MM.1S (cell line): Measurements from ENCODE around the gene ENG.
A peak's percentile ranks its signal among the peaks of the same experiment; 100 is the strongest.

Experiments
- DNase-seq: peaks from one replicate; pipeline ENCODE4 v3.0.0-alpha.2; 2015
- H2AFZ ChIP-seq: fragments of 300-600 bp; sonication (generic); 2 replicates; pipeline ENCODE4 v1.6.0; 2016; ENCODE audit warnings: antibody characterized with exemption, low read length
- H3F3A ChIP-seq: fragments of 300-600 bp; sonication (generic); 2 replicates; pipeline ENCODE4 v1.6.1; 2016; ENCODE audit warnings: mild to moderate bottlenecking, antibody characterized with exemption, low read length, moderate library complexity, mixed read lengths; ENCODE audit not compliant: insufficient read depth
- H3K27ac ChIP-seq: fragments of 300-600 bp; sonication (generic); 2 replicates; pipeline ENCODE4 v1.5.1; 2016; ENCODE audit warnings: mild to moderate bottlenecking, low read length
- H3K27me3 ChIP-seq: fragments of 300-600 bp; sonication (generic); replicated peaks from 2 replicates; pipeline ENCODE4 v1.6.0; 2016; ENCODE audit warnings: low read length; ENCODE audit not compliant: insufficient read depth
- H3K36me3 ChIP-seq: fragments of 300-600 bp; sonication (generic); replicated peaks from 2 replicates; pipeline ENCODE4 v1.6.1; 2016; ENCODE audit warnings: mild to moderate bottlenecking, low read length, mixed read lengths; ENCODE audit not compliant: insufficient read depth
- H3K4me1 ChIP-seq: fragments of 300-600 bp; sonication (generic); 2 replicates; pipeline ENCODE4 v1.6.1; 2016; ENCODE audit warnings: low read length, mixed read lengths
- H3K4me2 ChIP-seq: fragments of 300-600 bp; sonication (generic); 2 replicates; pipeline ENCODE4 v1.6.0; 2016; ENCODE audit warnings: low read depth, low read length
- H3K4me3 ChIP-seq: fragments of 300-600 bp; sonication (generic); 2 replicates; pipeline ENCODE4 v1.5.1; 2016; ENCODE audit warnings: low read length, mixed read lengths
- H3K79me2 ChIP-seq: fragments of 300-600 bp; sonication (generic); 2 replicates; pipeline ENCODE4 v1.6.1; 2016; ENCODE audit warnings: mixed run types, low read length, mixed read lengths
- H3K9ac ChIP-seq: fragments of 300-600 bp; sonication (generic); 2 replicates; pipeline ENCODE4 v1.6.1; 2016; ENCODE audit warnings: low read length, mixed read lengths
- H3K9me2 ChIP-seq: fragments of 300-600 bp; sonication (generic); replicated peaks from 2 replicates; pipeline ENCODE4 v1.6.1; 2016; ENCODE audit warnings: mild to moderate bottlenecking, low read length, mixed read lengths; ENCODE audit not compliant: insufficient read depth
- H3K9me3 ChIP-seq: fragments of 300-600 bp; sonication (generic); replicated peaks from 2 replicates; pipeline ENCODE4 v1.6.1; 2016; ENCODE audit warnings: mild to moderate bottlenecking, low read length, mixed read lengths; ENCODE audit not compliant: insufficient read depth
- H4K20me1 ChIP-seq: fragments of 300-600 bp; sonication (generic); 2 replicates; pipeline ENCODE4 v1.6.1; 2016; ENCODE audit warnings: mild to moderate bottlenecking, low read length, moderate library complexity, mixed read lengths; ENCODE audit not compliant: insufficient read depth
- EZH2 ChIP-seq: fragments of 300-600 bp; sonication (generic); optimal IDR thresholded peaks from 2 replicates; pipeline ENCODE3; 2017; ENCODE audit warnings: low read depth, mild to moderate bottlenecking, antibody characterized with exemption, low read length, mixed read lengths
- EZH2phosphoT487 ChIP-seq: fragments of 300-600 bp; sonication (generic); IDR thresholded peaks from 2 replicates; pipeline ENCODE4 v1.6.1; 2018; ENCODE audit warnings: antibody characterized with exemption, low read length
- TF ChIP-seq, protein P1 (sequence below): fragments of 300-600 bp; sonication (generic); IDR thresholded peaks from 2 replicates; pipeline ENCODE4 v1.5.1; 2016; ENCODE audit warnings: antibody characterized with exemption, low read length, mixed read lengths

The ENG gene

DNA sequence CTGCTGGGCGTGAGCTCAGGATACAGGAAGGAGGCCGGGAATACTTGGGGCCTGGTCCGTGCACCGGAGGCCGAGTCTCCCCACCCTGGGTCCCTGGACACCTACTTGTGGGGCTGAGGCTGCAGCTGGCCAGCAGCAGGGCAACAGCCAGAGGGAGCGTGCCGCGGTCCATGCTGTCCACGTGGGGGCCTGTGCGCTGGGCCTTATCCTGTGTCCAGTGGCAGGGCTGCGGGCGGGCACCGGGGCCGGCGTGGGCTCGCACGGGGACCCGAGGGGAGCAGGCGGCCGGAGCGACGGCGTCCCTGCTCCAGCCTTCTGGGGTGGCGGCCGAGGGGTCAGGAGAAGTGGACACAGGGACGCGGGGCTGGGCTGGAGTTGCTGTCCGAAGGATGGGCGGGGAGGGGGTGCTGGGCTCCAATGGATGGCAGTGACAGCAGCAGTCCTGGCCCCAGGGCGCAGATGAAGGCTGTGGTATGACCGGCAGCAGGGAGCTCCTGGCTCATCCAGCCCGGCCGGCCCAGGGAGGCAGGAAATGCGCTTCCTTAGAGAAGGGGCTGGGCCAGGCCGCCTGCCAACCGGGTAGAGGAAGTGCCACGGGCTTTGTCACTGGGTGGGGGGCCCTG is at the start of gene ENG:
Gene ENG, minus strand, starts transcription at position 475 of the 623 bp plus-strand sequence. Its CDS starts 303 bp downstream, at position 172.
- H2AFZ ChIP-seq, result no peak within 1 kb of the TSS
- H3K4me1 ChIP-seq, result no peaks in the 10 kb centered on the region
- no peaks in the 10 kb centered on the region for H3K36me3 ChIP-seq
- no peak for DNase-seq
- H3K9ac ChIP-seq, result no peak within 1 kb of the TSS
- TF ChIP-seq EZH2phosphoT487, result no peak
- TF ChIP-seq EZH2, result no peak
- TF ChIP-seq, protein P1, sequence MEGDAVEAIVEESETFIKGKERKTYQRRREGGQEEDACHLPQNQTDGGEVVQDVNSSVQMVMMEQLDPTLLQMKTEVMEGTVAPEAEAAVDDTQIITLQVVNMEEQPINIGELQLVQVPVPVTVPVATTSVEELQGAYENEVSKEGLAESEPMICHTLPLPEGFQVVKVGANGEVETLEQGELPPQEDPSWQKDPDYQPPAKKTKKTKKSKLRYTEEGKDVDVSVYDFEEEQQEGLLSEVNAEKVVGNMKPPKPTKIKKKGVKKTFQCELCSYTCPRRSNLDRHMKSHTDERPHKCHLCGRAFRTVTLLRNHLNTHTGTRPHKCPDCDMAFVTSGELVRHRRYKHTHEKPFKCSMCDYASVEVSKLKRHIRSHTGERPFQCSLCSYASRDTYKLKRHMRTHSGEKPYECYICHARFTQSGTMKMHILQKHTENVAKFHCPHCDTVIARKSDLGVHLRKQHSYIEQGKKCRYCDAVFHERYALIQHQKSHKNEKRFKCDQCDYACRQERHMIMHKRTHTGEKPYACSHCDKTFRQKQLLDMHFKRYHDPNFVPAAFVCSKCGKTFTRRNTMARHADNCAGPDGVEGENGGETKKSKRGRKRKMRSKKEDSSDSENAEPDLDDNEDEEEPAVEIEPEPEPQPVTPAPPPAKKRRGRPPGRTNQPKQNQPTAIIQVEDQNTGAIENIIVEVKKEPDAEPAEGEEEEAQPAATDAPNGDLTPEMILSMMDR, result no peak
- H3K9me2 ChIP-seq, result no peaks in the 10 kb centered on the region
- no peak within 1 kb of the TSS for H3K4me3 ChIP-seq
- H3K9me3 ChIP-seq, result no peaks in the 10 kb centered on the region
- no peaks in the 10 kb centered on the region for H3K79me2 ChIP-seq
- no peaks in the 10 kb centered on the region for H3F3A ChIP-seq
- H4K20me1 ChIP-seq, result no peaks in the 10 kb centered on the region
- no peak within 1 kb of the TSS for H3K4me2 ChIP-seq
- peaks cover under 1% of the 10 kb centered on the region; the same call in 1 of the 2 replicates for H3K27me3 ChIP-seq
- H3K27ac ChIP-seq, result no peak within 1 kb of the TSS

DNA sequence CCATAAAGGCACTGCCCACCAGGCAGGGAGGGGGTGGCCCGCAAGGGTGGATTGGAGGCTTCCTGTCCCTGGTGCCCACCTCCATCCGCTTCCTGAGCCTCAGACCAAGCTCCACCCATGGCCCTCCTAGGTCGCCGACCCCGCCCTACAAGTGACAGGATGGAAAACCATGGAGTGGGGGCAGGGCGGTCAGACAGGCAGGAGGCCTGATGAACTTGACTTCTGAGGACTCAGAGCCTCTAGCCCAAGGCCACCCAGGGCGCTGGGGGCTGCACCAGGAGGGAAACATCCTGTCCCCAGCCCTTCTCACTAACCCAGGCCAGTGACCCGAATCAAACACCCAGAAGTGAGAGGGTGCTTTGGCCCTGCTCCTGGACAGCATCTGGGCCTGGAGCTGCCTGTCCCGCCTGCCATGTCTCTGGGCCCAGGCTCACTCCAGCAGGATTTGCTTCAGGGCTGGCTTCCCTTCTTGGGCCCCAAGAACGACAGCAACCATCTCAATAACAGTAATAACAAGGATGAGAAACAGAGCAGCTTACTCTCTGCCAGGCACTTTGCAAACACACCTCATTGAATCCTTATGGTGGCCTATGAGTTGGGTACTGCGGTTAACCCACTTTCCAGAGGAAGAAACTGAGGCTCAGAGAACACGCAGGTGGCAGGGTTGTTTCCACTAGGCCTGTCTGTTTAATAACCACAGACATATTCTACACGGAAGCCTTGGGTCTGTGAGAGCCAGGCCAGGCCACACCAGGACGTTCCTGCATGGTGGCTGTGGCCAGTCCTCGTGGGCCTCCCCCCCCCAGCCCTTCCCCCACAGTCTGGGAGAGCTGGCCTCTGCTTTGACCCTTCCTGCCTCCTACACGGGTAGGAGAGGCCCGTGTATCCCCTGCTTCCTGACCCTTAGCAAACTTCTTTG is 49.4 kb upstream of the ENG start:
- Histone ChIP-seq H3K4me1 (no peaks in the 10 kb centered on the region; the same call in 1 of the 2 replicates), H3K9me2 (no peaks in the 10 kb centered on the region), H2AFZ (no peak overlapping the region), H3K27ac (no peak overlapping the region), H3K36me3 (peaks cover 7% of the 10 kb centered on the region; the same call in 1 of the 2 replicates), H3F3A (no peaks in the 10 kb centered on the region), H3K9me3 (no peaks in the 10 kb centered on the region), H3K4me3 (no peak overlapping the region), H3K79me2 (0 out of 2 replicates have a peak, but pooled peaks cover 6% of the 10 kb centered on the region), H4K20me1 (no peaks in the 10 kb centered on the region), H3K4me2 (no peak overlapping the region), H3K9ac (no peak overlapping the region), H3K27me3 (no peaks in the 10 kb centered on the region)
- no peak for DNase-seq
- TF ChIP-seq EZH2phosphoT487 (no peak), EZH2 (no peak)
- TF ChIP-seq, protein P1, result no peak

DNA sequence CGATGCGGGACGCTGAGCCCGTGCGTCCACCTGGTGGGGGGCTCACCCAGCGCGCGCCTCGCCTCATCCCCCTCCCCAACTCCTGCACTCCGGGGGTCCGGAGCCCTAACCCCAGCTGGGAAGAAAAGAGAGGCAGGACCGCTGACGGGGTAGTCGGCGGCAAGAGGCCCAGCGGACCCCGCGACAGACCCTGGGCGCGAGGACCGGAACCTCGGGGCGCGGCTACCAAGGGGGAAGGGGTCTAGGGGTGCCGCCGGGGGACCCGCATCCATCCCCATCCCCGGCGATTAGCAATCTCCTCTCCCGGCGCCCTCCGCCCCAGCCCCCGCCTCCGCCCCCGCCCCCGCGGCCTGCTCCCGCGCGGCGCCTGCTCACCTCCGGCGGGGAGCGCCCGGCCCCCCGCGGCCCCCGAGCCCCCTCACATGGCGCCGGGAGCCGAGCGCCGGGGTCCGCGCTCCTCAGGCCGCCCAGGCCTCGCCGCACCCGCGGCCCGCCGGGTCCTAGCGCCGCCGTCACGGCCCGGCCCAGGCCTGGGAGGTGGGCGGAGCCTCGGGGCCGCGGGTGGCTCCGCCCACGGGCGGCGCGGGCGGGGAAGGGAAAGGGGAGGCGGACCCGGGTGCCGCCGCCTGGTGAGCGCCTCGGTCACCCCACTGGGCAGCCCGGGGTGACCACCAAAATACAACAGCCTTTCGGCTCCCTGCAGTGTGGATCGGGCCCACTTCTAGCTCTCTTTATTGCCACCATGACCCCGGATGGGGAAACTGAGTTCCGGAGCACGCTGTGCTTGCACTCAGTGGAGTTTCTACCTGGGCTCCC is 44.9 kb upstream of the ENG start, which contains the start of gene ST6GALNAC6:
Gene ST6GALNAC6, minus strand, starts transcription at position 476 of the 816 bp plus-strand sequence. CDS start 1,622 bp downstream, outside the sequence.
- Histone ChIP-seq H3K9ac (peak within 1 kb of the TSS; percentile 82), H3K27ac (no peak within 1 kb of the TSS), H3K4me3 (peak within 1 kb of the TSS; percentile 82), H3K4me2 (peak within 1 kb of the TSS; percentile 92), H2AFZ (peak within 1 kb of the TSS; percentile 71), H3K9me3 (no peaks in the 10 kb centered on the region), H3K36me3 (no peaks in the 10 kb centered on the region), H3K79me2 (no peaks in the 10 kb centered on the region), H3K27me3 (no peaks in the 10 kb centered on the region), H4K20me1 (no peaks in the 10 kb centered on the region), H3K9me2 (no peaks in the 10 kb centered on the region), H3K4me1 (no peaks in the 10 kb centered on the region; the same call in 1 of the 2 replicates), H3F3A (0 out of 2 replicates have a peak, but pooled peaks cover 4% of the 10 kb centered on the region)
- peak; percentile 72 for DNase-seq
- no peak for TF ChIP-seq EZH2phosphoT487
- TF ChIP-seq, protein P1, result no peak
- no peak for TF ChIP-seq EZH2
